Measurements from ENCODE around the gene FNDC3B.

GRCh38 chr3:172076212-172076611 is 36.8 kb downstream of the FNDC3B start:
- TF ChIP-seq CTCF (IDR thresholded peaks at IDR 0.05; ENCODE audit: low read length) = no peak
- no peak for TF ChIP-seq EZH2phosphoT487 (IDR thresholded peaks at IDR 0.05; ENCODE audit: low read length)
